Stimulated activated CD8-positive, alpha-beta memory T cell treated with anti-CD3 and anti-CD28 coated beads, Interleukin-15, amount 100 ng/mL, for 1 hour (primary cell): ENCODE measurements around the gene SLC25A45.
"Not testable (repeated sequence)": the region's sequence is repeated elsewhere in the genome, so short reads cannot be mapped to it uniquely, and the experiment has no call there.

Source experiments
- DNase-seq: peaks from one replicate; pipeline ENCODE4 v3.0.0-alpha.2; 2020; ENCODE audit warnings: low read depth

SLC25A45 gene

DNA sequence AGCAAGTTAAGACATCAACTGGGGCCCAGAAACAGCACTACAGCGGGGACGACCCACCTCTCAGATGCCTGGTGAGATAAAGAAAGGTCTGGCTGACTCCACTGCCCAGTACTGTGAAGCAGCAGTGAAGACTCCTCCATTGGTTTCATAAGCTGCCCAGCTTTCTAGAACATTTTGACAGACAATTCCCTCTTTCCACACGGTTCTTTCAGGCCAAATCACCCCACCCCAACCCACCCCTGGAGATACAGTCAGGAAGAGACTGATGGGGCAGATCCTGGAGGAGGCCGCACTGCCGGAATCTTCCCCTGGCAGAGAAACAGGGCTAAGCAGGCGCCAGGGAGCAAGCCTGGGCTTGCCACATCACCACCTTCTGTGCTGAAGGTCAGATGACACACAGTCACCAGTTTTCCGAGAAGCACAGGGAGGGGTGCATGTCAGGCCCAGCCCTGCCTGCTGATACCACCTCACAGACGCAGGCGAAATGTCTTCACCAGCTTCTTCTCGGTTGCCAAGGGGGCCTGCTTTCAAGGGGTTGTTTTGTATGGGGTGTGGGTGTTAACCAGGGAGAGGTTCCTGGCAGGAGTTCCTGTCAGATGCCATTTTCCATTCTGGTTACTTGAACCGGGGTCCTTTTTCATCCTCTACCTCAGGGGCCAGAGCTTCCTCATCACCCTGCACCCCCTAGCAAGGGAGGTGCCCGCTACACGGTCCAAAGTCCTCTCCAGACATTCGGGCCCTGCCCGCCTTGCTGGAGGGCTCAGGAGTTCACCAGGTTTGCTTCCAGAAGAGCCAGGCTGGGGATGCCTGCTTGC, 38.7 kb upstream of the SLC25A45 start:
- peak; percentile 77 for DNase-seq

DNA sequence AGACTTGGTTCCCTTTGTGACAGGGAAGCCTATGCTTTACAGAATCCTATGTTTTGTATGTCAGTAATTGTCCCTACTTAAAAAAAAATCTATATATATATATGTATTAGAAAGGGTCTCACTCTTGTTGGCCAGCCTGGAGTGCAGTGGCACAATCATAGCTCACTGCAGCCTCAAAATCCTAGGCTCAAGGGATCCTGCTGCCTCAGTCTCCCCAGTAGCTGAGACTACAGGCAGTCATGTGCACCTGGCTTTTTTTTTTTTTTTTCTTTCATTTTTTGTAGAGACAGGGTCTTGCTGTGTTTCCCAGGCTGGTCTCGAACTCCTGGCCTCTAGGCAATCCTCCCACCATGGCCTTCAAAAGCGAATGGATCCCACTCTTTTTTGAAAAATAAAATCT, 38.1 kb upstream of the SLC25A45 start:
- DNase-seq, result no peak

DNA sequence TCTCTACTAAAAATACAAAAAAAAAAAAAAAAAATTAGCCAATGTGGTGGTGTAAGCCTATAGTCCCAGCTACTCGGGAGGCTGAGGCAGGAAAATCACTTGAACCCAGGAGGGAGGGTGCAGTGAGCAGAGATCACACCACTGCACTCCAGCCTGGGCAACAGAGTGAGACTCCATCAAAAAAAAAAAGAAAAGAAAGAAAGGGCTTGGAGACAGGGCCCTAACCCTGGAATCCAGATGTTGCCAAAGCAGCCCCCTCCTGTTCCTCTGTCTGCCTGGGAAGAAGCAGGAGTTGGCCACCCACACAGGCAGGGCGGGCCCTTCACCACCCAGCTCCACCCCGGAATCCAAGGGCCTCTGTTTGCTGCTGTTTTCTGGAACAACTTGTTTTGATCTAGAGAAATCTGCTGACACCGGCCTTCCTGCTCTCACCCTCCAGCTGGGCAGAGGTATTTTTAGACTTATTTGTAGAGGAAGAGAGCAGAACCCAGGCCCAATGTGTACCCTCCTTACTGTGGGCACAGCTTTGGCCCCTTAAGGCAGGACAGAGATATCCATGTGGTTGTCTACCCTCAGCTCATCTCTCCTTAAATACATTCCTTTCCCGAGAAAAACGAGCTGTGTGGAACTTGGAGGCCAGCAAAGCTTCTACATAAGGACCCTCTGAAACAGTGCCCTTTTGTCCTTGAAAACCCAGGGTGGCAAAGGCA, 37.5 kb upstream of the SLC25A45 start:
- DNase-seq, result no peak

DNA sequence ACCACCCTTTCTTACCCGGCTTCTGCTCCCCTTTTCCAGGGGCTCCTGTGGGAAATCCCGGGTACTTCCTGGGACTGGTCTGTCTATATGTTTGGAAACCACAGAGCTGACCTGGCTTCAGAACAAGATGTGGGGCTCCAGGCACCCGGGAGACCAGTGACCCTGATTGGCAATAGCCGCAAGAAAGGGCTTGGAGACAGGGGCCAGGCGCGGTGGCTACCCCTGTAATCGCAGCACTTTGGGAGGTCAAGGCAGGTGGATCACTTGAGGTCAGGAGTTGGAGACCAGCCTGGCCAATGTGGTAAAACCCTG, 37.0 kb upstream of the SLC25A45 start:
- no peak for DNase-seq

DNA sequence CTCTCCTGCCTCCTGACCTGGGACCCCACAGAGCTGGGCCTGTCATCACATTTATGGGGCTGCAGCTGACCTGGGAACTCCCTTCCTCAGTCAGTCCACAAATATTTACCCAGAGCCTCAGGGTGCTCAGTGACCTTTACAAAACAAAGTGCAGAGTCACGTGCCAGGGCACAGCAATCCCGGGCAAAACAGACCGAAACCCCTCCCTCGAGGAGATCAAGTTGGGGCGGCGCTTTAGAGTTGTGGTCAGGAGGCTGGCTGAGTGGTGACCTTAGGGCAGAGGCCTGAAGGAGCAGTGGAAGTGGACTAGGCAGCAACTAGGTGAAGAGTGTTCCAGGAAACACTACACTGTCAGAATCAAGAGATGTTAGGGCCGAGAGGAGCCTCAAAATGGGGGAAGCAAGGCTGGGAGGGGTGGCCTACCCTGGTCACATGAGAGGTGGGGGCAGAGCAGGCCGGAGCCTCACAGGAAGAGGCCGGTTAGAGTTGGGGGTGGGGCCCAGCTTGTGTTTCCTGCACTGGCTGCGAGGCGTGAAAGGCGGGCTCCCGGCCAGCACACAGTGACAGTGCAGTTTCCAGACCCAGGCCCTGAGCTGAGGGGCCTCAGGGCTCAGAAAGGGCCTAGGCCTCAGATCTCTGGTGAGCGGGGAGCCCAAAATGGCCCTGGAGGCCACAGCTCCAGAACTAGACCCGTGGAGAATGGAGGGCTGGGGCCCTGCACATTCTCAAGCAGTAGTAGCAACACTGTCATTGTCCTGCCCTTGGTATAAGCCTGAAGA, 36.4 kb upstream of the SLC25A45 start:
- peak; percentile 56 for DNase-seq

DNA sequence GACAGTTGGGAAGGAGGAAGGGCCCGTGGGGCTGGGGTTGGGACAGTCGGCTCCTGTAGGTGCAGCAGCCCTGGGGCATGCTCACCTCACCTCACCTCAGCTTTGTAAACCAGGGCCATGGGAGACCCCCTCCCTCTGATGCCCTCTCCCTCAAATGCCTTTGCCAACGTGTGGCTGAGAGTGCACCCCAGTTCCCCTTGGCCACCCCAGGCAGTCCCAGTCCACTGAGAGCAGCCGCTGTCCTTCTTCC, 35.9 kb upstream of the SLC25A45 start:
- no peak for DNase-seq

DNA sequence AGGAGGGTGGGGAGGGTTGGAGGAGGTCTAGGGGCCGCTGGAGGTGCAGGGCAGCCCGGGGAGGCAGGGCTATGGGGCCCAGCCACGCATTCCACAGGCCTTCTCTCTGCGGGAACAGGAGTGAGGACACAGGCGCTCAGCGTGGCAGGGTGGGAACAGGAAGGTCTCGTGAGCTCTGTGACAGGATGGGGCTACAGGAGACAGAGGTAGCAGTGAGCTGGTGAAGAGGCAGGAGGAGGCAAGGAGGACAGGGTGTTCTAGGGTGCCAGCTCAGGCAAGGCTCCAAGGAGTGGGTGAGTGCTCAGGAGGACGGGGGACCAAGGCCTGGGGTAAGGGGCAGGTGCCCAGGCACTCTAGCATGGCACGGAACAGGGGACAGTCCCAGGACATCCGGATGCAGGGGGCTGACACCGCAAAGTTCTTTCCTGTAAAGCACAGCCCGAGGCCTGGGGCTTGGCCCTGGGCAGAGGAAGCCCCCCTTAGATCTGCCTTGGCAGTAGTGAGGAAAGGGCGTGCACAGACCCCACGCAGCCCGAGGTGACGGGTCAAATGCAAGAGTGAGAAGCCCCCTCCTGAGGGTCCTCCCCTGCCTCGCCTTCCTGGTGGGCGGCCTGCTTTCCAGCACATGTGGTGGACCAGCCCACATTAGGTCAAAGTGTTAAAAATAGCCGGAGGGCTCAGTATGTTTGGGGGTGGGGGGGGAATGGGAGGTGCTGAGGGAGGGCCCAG, 35.4 kb upstream of the SLC25A45 start:
- DNase-seq, result no peak

DNA sequence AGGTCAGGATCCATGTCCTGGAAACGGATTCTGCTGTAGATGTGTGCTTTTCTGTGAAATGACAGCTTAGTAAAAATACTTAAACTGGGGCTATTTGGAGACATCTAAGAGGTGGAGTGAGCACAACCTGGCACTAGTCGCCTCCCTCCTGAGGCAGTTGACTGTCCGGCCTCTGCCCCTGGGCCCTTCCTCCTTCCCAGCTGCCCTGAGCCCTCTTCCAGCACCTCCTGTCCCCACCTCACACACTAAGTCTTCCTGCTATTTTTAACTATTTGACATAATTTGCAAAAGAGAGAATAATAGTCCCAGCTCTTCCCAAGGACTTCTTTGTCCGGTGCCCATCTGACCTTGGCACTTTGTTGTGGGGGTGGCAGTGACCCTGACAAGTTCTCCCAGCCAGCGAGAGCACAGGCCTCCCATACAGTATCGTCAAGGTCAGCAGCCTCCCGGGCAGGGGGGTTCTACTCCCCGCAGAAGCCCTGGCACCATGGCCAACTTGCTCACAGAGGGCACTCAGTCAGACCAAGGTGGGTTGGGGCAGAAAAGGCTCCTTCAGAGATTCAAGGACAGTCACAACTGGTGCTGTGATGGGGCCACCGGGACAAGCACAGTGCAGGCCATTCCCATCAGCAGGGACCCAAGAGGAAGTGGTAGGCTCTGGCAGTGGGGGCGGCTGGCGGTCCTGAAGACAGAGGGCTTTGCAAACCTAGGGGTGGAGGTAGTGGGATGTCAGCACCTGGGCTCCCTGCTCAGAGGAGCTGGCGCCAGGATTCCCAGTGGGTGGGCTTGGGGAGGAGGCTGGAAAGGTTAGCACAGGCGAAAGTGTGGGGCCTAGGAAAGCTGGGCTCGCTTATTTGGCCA, 34.6 kb upstream of the SLC25A45 start:
- no peak for DNase-seq

DNA sequence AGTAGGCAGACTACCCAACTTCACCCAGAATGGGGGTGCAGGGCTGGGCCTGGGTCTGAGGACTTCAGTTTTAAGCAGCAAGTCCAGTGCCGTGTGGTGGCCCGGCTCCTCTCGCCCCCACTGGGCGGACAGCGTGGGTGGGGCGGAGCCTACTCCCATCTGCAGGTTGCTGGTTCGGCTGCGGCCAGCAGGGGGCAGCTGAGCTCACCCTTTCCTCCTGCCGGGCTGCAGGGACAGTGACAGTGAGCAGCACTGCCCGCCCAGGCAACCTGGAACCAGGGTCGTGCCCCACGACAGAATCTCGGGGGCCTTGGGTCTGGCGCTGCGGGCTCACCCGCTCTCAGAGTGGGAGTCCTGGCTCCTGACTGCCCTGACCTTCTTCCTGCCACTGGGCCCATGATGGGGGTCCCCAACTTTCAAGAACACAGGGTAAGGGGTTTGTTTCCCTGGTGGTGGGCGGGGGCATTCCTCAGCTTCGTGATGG, 33.9 kb upstream of the SLC25A45 start:
- peak; percentile 85 for DNase-seq

DNA sequence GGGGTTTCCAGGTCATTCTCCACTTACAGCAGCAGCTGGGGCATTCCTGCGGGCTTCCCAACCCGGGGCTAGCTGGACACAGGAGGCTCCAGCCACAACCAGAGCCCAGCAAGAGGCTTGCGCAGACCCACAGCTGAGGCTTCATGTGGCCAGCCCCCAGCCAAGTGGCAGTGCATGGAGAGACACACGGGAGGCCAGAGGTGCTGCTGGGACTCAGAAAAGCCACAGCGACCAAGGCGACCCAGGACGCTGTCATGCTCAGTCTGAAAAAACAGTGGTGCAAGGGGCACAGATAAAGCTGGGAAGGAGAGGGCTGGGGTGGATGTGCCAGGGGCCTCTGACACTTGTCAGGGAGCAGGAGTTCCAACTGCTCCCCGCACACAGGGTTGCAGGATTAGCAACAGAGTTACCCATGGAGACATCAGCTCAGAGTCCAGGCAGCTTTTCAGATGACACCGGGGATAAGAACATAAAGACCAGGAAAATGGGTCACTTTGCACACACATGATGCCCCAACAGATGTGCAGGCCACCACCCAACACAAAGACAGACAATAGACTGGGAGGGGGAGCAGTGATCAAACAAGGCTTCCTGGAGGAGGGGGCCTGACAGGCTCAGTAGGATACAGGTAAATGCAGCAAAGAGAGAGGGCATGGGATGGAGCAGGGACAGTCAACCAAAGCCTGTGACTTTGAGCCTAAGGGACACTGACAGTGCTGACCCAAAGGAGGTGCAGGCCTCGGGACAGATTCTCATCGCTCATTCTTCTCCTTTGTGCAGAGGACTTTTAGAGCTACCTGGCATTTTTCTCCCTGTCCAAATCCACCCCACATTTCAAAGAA, 33.3 kb upstream of the SLC25A45 start:
- no peak for DNase-seq

DNA sequence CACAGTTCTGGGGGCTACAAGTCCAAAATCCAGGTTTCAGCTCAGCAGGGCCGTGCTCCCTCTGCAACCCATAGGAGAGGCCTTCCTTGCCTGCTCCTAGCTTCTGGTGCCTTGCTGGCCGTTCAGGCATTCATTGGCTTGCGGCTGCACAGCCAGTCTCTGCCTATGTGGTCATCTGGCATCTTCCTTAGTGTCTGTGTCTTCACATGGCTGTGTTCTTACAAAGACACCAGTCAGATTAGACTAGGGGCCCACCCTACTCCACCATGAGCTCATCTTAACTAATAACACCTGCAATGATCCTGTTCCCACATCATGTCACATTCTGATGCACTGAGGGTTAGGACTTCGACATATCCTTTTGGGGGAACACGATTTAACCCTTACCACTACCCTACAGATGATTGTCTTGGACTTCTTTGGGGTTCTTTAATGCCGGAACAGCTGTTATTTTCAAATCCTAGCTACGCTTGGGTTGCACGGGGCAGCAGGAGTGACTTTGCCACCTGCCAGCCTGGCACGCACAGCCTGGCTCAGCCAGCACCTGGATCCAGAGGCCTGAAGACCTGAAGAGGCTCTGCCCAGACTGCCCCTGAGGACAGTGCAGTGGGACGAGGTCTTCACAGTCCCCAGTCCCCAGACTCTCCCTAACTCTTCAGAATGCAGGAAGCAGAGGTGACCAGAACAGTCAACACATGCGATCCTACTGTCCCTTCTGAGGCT, 32.5 kb upstream of the SLC25A45 start:
- DNase-seq, result no peak

DNA sequence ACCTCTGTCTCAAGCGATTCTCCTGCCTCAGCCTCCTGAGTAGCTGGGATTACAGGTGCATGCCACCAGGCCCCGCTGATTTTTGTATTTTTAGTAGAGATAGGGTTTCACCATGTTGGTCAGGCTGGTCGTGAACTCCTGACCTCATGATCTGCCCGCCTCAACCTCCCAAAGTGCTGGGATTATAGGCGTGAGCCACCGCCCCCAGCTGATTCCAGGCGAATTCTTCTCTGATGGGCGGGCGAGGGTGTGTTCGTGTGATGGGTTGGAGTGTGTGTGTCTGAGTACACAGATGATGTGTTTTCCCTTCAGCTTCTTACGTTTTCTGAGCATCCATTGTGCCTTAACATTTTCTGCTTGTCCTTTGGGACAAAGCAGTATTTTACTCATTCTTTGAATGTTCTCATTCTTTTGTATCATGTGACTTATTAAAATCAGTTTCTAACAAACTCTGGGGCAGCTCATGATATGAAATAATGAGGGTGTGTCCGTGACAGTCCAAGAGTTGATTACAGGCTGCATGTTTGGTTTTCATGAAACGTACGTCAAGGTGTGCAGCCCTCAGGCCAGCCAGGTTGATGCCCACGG, 30.7 kb upstream of the SLC25A45 start:
- DNase-seq, result not testable (repeated sequence)

DNA sequence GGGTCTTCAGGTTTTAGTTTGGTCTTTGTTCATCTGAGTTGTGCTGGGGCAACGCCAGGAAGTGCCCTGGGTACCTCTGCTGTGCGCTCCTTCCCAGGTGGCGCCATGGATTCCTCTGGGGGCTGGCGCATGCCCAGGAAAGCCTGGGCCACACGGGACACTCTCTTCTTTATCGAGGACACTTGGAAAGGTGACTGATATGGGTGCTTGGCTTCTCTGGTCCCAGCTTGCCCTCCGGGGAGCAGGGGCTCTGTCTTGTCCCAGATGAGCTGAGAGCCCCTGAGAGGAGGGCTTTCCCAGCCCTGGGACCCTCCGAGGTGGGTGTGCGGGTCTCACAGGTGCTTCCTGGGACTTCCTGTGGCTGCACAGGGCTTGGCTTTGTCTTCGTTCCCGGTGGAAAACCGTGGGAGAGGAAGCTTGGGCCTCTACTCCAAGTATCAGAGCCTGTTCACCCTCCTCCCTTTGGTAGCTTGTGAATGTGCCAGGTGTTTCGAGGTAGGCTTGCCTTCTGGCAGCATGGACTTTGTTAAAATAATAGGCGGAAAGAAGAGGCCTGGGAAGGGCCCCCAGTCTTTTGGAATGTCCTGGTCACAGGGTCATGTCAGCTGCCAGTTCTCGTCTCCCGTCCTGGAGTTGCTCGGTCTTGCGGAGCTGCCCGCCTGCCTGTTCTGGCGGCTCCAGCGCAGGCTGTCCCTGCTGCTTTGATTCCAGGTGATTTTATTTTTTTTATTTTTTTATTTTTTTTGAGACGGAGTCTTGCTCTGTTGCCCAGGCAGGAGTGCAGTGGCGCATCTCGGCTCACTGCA, 30.0 kb upstream of the SLC25A45 start:
- DNase-seq, result no peak

DNA sequence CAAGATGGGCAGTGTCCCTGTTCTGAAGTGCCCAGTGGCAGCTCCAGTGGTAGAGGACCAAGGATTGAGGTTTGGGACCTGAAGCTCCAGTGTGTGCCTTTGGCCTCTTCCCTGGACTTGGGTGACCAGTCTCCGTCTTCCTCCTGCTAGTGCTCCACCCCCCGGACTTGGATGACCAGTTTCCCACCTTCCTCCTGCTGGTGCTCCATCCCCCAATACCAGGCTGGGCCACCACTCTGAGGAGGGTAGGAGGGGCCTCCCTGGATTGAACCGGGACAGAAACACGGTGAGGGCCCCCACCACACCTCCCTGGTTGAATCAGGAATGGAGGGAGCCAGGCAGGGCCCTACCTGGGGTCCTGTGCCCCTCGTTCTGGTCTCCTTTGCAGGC, 29.2 kb upstream of the SLC25A45 start:
- DNase-seq, result no peak

DNA sequence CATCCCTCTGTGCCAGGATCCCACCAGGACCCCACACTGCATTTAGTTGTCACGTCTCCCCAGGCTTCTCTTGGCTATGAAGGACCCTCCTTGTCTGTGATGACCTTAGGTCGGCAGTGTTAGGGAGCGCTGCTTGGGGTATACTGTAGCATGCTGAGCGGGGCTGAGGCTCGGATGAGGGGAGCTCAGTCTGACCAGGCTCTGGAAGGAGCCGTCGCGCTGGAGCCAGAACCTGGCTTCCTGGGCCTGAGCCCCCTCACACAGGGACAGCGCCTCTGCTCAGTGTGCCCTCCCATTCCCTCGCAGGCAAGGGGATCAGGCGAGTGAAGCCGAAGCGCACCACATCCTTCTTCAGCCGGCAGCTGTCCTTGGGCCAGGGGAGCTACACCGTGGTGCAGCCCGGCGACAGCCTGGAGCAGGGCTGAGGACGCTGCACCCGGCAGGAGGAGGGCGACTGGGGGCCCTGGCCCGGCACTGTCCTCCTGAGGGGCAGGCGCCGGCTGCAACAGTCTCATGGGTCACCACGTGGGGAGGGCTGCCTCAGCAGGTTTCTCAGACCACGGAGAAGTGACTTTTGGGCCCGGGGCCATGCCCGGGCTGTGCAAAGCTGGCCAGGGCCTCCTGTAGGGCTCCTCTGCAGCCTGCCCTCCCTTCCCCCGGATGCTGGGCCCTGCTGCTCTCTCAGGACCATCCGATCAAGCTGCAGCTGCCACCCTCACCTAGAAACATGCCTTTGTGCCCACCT, 28.7 kb upstream of the SLC25A45 start:
- no peak for DNase-seq

DNA sequence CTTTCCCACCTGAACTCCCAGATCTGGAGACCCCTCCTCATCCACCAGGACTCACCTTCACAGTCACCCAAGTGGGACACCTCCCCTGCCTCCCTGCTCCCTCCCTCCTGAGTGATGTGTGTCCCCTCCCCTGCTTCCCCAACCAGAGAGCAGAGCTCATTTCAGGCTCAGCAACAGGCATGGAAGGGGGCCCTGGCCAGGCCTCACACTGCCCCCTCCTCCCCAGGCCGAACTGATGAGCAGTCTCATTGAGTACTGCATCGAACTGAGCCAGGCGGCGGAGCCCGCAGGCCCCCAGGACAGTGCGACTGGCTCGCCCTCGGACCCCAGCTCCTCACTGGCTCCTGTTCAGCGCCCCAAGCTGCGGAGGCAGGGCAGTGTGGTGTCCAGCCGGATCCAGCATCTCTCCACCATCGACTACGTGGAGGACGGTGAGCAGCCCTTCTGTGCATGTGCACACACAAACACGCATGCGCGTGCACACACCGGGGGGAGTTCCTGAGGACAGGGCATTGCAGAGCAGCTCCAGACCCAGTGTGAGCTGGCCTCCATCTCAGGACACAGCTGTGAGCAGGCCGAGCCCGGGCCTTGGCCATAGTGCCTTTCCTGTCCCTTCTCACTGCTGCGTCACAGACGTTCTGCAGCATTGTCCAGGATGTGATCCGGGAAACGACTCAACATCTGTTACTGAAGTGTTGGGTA, 22.3 kb upstream of the SLC25A45 start:
- no peak for DNase-seq

DNA sequence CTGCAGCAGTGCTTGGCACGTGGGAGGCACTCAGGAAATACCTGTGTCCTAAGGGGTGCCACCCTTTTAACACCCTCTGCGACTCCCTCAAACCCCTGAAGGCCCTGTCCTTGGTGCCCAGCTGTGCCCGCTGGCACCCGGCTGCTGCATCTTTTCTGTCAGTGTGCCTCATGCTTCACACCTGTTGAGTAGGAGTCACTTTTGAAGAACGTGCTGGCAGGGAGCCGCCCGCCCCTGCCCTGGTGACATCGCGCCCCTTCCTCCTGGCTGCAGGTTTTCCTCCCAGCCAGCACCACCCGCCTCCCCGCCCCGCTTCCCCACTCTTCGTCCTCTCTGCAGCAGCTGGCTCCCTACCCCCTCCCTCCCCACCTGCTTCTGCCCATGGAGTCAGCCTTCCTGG, 21.8 kb upstream of the SLC25A45 start:
- DNase-seq, result no peak
